ENCODE results near the gene MGAT3.

Gene MGAT3

DNA sequence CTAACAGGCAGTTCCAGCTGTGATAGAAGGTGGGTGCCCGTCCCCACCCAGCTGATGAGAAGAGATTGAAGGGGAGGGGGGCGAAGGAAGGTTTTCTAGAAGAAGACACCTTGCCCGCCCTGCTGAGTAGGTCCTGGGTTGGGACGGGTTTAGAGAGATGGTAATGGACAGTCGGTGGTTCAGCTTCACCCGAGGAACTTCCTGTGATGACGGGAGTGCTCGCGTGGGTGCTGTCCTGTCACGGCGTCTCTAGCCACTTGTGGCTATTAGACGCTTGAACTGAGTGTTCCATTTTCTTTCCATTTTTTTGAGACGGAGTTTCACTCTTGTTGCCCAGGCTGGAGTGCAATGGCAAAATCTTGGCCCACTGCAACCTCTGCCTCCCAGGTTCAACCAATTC, 27.6 kb upstream of the MGAT3 start:
- DNase-seq (ENCODE audit: low read depth): no peak

DNA sequence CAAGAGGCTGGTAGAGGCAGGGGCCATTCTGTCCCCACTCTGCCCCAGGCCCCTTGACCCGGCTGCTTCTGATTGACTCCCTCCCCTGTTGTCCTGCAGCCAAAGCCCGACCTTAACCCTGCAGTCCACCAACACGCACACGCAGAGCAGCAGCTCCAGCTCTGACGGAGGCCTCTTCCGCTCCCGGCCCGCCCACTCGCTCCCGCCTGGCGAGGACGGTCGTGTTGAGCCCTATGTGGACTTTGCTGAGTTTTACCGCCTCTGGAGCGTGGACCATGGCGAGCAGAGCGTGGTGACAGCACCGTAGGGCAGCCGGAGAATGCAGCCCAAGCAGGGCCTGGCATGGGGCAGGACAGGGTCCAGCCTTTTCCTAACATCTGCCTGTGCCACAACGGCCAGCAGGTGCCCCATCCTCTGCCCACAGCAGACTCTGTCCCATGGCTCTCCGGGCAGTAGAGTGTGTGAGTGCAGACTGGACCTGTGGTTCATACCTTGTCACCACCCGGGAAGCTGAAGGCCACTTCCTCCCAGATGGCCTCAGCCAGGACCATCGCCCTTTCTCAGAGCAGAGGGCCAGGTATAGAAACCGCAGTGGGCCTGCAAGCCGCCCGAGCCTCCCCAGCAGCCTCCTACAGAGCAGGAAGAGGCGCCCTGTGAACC, 26.8 kb upstream of the MGAT3 start:
- DNase-seq (ENCODE audit: low read depth): no peak

DNA sequence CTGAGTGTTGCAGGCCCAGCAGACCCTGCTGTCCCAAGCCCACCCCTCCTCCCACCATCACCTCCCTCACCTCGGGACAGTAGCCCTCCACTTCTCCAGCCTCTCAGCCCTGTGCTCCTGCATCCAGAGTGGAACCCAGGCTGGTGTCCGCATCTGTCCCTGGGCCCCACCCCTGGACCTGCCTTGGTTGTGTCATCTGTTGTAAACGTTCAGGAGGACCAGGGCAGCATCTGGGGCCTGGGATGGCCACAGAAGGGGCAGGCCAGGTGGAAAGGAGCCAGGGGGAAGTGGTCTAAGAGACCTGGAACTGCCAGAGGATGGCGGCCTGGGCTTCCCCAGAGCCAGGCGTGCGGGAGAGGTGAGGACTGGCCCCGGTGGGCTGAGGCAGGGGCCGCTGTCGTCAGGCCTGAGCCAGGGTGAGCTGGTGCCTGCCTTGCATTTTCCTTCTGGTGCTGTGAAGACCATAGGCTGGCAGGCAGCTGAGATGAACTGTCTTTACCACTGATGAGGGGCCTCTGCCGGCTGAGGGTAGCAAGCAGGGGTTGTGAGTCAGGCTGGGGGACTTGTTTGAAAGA, 26.1 kb upstream of the MGAT3 start:
- DNase-seq (ENCODE audit: low read depth): no peak

DNA sequence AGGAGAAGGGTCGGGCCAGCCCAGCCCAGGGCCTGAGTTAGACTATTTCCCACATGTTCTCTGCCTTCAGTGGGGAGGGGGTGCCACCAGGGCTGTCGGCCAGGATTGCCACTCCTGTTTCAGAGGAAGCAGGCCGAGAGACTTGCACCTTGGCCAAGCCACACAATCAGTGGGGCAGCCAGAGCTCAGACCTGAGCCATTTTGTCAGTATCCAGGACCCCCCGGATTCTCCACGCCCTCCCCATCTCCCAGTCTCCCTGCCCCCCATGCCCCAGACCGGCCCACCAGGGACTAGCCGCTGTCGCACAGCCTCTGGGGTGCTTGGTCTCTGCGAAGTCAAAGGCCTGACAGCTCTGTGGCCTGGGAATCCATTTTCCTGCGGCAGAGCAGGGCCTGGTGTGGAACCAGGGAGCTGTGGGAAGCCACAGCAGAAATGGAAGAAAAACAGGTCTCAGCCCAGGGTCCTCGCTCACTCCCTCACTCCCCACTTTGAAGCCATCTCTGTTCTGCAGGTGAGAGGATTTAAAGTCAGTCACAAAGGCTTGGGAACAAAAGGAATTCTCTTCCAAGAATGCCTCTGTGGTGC, 25.5 kb upstream of the MGAT3 start:
- DNase-seq (ENCODE audit: low read depth): no peak

DNA sequence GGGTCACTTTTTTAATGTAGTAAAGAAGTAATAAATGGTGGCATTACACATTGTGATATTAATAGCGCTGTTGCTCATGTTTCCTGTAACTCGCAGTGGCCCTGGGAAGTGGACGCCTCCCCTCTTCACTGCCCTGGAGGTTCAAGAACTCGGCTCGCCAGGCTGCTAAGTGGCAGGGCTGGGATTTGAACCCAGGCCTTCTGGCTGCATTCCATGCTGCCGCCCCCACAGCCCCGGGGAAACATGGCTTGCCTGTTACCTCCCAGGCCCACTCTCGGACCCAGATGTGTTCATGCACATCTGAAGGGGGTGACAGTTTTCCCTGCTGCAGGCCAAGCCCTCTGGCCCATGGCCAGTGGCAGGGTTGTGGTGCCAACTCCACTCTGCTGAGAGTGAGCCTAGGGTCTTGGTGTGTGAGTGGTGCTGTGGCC, 25.0 kb upstream of the MGAT3 start:
- no peak for DNase-seq (ENCODE audit: low read depth)

DNA sequence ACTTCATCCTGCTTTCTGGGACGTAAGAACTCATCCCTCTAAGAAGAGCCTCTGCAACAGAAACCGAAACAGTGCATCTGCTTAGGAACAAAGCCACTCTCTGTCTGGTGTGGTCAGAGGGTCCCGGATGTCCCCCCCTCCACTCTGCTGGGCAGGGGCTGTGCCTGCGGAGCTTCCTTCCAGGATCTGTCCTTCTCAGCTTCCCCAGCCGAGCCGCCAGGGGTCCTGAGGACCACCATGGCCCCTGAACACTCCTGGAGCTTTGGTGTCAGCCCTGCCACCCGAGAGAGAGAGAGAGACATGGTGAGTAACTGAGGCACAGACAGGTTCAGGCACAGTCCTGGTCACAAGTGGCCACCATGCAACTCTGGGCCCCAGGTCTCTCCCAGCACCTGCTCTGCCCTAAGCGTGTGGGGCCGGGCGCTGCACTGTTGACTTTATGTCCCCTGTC, 24.4 kb upstream of the MGAT3 start:
- no peak for DNase-seq (ENCODE audit: low read depth)

DNA sequence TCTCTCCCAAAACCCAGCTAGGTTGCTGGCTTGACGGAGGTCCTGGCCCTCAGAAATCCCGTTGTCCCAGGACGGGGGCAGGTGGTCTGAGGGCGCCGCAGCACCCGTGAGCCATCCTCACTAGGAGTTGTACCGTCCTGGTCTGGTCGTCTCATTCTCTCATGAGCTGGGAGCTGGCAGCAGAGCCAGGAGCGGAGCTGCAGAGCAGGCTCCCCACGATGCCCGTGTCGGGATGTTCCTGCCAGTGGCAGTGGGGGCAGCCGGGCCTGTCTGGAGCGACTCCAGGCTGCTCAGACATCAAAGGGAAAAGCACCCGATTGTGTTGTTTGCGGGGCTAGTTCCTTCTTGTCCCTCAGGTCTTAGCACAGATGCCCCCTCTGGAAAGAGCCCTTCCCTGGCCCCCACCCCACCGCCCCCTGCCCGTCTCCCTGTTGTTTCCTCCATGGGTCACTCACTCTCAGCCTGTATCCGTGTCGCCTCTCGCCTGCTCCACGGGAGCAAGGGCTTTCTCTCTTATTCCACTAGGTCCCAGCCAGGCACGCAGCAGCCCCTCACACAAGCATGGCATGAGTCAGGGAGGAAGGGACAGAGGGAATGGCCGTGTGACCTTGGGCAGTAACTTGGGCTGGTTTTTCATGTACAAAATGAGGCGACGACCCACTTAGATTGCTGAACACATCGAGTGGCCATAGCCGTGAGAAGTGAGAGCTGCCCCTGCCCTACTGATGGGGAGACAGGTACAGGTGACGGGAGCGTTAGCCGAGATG, 23.2 kb upstream of the MGAT3 start:
- no peak for DNase-seq (ENCODE audit: low read depth)

DNA sequence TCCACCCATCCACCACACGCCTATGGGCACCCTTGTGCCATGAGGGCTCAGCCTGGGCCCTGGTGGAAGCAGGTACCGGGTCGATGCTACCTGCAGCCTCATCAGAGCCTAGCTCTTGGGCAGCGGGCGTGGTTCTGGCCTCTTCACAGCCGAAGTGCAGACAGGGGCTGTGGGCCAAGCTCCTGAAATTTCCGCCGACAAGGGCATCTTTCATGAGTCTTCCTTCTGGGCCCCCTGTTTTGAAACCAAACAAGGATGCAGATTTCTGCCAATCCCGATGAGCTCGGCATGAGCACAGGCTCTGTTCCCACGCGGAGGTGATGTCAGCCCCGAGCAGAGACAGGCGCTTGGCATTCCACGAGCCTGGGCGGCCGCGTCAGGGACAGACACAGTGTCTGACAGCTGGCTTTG, 22.6 kb upstream of the MGAT3 start:
- no peak for DNase-seq (ENCODE audit: low read depth)

DNA sequence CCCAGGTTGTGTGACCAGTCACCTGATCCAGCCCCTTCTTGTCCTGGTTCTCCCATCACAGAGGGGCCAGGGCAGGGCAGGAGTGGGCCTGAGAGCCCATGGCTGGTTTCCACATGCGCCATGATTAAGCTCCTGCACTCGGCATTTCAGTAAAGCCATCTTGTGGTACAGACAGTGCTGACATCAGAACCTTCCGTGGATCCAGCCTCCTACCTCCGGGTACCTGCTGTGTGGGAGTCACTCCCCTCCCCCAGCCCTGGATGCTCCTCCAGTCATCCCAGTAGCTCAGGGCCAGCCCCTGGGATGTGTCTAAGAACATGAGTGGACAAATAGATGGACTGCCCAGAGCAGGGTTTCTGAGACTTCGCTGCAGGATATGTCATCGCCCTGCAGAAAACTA, 22.1 kb upstream of the MGAT3 start:
- DNase-seq (ENCODE audit: low read depth): no peak

DNA sequence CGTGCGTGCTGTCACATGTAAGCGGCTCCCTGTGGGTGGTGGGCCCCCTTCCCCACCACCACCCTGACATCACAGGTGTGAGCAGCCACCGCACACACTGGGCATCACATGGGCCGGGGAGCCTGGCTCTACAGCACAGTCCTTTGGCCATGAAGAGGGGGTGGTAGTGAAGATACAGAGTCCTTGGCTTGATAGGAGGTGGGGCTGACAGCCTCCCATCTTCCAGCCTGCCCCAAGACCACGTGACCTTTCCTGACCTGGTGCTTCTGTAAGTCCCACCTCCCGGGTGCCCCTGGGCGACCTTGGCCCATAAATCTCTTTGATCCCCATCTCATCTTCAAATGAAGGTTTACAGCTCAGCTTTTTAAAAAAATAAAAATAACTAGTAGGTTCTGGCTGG, 21.2 kb upstream of the MGAT3 start:
- no peak for DNase-seq (ENCODE audit: low read depth)

DNA sequence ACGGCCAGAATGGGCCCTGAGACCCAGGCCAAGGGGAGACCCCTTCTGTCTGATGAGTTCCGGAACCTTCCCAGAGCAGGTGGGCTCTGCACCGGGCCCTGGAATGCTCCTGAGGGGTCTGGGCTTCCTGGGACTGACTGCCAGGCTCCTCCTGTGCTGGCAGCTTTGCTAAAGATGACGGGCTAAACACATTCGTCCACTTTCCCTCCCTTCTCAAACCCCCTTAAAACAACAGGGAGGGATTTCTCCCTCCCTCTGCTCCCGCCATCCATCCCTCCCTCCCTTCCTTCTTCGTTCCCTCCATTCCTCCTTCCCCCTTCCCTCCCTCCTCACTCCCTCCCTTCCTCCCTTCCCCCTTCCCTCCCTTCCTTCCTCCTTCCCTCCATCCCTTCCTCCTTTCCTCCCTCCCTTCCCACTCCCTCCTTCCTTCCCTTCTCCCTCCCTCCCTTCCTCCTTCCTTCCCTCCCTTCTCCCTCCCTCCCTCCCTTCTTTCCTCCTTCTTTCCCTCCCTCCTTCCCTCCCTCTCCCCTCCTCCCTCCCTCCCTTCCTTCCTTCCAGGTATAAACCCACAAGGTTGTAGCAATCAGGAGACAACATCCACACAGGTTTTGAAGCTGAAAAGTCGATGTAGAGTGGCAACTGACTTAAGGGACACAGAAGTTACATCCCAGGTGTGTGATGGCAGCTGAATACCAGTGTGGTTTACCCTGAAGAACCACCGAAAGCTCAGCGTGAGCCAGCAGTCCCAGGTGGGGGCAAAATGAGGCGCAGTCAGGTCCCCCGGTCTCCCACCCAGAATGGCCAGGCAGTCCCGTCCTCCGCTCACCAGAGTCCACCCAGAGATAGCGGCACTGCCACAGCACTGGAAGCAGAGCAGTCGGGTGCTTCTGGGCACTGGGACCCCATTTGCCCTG, 18.8 kb upstream of the MGAT3 start:
- no peak for DNase-seq (ENCODE audit: low read depth)

DNA sequence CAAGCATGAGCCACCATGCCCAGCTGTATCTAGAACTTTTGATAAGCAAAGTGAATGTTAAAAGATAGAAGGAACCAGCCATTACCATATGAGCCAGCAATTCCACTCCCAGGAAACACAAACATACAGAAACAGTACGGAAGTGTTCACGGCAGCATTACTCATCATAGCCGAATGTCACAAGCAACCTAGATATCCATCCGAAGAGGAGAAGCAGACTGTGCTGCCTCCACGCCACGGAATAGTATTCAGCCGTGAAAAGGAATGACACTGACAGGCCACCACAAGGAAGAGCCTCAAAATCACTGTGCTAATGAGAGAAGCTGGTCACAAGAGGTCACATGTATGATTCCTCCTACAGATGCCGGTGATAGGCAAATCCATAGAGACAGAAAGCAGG, 17.6 kb upstream of the MGAT3 start:
- no peak for DNase-seq (ENCODE audit: low read depth)

DNA sequence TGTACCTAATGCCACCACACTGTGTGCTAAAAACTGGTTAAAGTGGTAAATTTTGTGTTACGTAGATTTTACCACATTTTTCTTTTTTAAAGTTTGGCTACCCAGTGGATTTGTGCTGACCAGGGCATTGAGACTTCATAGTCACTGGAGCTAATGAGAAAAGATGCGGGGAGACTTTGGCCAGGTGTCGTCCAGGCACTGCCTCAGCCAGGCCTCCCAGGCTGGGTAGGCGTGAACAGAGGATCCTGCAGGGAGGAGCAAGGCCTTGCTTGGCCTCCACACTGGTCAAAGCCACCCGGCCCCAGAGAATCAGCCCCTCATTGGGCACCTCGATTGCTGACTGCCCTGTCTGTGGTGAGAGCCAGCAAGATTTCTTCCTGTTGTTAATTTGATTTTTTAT, 13.4 kb upstream of the MGAT3 start:
- DNase-seq (ENCODE audit: low read depth): no peak

DNA sequence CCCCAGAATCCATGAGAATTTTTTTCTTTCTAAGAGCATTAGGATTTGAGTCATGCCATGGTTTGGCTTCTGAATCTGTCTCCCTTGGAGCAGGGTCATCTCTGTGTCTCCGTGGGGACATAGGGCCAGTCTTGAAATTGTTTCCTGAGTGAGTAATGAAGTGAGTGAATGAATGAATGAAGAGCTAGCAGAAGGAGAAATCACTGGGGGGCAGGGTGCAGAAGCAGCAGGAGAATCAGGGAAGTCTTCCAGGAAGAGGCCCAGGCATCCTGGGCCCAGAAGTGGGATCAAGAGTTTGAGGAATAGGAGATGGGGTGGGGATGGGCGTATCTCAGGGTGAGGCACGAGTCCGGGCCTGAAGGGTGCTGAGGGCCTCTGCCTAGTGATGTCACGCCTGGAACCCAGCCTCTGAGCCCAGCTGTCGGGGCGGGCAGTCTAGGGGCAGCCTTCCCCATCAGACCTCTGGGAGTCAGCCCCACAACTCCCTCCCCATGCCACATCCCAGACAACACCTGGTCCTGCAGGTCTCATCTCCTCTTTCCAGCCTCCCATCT, 12.5 kb upstream of the MGAT3 start:
- no peak for DNase-seq (ENCODE audit: low read depth)

DNA sequence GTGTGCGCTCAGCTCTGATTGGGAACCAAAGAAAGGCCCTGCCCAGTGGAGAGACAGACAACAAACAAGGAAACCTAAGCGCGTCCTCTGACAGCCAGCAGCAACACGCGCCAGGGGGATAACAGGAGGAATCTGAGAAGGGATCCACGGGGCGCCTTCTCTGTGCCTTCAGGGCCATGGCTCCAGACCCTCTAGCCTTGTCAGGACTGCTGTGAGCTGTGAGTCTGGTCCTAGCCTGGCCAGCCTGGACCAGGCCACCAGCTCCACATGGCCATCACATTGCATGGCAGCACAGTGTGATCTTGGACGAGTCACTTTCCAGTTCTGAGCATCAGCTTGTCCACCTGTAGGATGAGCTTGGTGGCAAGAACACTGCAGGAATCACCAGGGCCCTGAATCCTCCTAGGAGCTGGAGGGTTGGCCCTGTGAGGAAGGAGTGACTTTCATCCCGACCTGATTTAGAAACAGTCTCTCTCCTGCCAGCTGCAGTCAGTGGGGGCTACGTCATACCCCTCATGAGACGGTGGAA, 11.8 kb upstream of the MGAT3 start:
- no peak for DNase-seq (ENCODE audit: low read depth)

DNA sequence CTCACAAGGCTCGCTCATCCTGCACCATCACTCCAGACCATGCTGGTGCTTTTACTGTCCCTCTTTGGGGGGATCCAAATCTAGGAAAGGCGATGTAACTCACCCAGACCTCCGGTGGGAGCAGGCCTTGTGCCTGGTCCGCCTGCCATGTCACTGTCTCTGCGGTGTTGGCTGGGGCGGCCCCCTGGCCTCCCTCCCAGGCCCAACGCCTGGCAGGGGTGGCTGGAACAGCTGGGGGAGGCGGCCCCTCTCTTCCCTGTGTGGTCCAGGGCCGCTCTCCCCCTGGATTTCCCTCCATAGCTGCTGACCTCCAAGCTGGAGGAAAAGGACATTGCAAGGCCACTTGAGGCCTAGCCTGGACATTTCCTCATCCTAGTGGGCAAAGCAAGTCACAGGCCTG, 11.1 kb upstream of the MGAT3 start:
- DNase-seq (ENCODE audit: low read depth): no peak

DNA sequence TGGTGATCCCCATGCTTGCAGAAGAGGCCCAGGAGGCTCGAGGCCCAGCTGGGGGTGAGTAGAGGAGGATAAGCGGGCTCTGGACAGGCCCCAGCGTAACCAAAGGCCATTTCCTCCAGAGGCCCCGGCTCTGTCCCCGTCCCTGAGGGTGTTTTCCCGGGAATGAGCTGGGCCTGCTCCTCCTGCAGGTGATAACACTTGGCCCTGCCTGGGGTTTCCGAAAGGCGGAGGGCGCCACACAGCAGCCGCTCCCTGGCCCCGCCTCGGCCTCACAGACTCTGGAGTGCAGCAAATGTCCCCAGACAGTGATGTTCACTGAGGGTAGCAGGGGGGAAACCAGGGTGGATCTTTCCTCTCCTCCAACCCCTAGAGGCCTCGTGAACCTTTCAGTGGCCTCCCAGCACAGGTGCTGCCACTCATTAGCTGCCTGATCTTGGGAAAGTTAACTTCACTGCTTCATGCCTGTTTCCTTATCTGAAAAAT, 10.5 kb upstream of the MGAT3 start:
- DNase-seq (ENCODE audit: low read depth): no peak

DNA sequence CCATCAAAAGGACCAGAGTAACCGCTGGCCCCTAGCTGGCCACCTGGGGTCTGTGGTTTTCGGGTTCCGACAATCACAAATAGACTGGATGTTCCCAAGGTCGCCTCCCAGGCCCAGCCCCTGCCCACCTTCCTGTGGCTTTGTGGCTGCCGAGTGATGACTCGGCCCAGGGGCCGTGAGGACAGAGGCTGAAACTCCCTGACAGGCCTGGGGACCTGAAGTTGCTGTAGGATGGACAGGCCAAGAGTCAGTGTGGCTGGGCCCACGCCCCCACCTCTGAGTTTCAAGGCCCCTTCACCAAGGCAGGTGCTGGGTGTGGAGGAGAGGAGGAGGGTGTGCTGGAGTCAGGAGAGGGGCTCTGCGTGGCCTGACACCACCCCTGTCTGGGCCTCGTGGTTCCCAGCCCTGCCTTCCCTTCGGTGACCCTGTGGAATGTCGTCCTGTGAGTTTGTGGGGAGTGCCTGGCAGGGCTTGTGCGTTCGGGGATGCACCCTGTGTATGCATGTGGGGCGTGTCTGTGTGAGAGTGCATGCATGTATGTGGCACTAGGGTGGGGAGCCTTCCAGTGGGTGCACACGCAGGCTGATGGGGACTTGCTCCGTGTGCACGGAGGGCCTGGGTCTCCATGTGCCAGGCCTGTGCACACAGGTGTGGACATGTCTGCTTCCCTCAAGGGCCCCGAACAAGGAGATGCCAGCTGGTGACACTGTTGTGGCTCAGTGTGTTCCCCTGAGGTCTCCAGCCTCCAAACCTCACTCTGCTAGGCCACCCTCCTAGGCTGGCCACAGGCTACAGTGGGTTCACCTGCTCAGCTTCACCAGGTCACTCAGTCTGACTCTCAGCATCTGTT, 8.4 kb upstream of the MGAT3 start:
- DNase-seq (ENCODE audit: low read depth): no peak

DNA sequence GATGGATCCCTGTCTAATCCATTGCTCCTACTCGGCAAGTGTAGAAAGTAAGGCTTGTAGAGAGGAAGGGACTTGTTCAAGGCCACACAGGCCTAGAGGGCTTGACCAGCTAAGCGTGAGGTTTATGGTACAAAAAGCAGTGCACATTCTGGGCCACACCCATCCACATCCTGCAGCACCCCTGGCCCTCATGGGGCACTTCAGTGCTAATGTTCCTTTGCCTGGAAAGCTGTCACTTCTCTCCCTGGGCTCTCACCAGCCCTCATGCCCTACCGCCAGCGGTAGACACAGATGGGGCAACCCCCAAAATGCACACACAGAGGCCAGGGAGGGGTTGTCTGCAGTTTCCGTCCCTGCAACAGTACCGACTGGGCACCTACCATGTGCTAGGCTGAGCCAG, 7.1 kb upstream of the MGAT3 start:
- DNase-seq (ENCODE audit: low read depth): no peak

DNA sequence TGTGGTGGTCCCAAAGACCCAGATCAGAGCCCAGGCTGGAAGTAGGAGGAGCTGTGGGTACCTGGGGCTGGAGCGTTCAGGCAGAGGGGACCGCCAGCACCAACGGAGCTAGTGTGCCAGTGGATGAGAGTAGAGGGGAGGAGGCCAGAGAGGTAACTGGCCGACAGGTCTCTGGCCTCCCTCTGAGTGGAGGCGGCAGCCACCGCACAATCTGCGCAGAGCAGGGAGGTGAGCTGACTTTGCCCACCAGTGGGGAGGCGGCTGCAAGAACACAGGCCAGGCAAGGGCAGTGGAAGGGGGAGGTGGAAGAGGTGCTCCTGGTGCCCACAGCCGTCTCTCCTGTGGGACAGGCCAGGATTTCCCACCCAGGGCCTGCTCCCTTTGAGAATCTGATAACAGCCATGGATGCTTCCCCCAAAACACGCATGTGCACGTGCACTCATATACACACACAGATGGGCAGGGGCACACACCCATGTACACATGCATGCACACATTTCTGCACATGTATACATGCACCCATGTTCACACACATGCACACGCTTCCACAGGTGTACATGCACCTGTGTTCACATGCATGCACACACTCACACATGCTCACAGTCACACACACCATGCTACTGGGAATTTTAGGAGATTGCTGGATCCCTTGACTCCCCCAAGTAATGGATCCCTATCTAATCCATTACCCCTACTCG, 6.4 kb upstream of the MGAT3 start:
- no peak for DNase-seq (ENCODE audit: low read depth)
